Naive thymus-derived CD8-positive, alpha-beta T cell (primary cell): ENCODE data around the gene FOXK2. TPM values are rescaled to one million over a fixed set of nuclear protein-coding genes. Genes with fewer than 3 reads are reported as not detected.

Experiments
- ATAC-seq, 2 donors: fragments of 150-1000 bp; cut with Tn5 transposase in 1 of 2; sonication (Bioruptor Pico), chemical (Tn5 transposase) in 1 of 2; 1 replicate in 1 of 2; 2 replicates in 1 of 2; pipeline ENCODE4 v1.10.0; 2021; ENCODE audit warnings: mild to moderate bottlenecking in 2 of 2, moderate library complexity in 2 of 2
- POLR2A ChIA-PET: fragments of 350-600 bp; sonication (Branson Sonifier 250); formaldehyde crosslinking; loops from one replicate; lab custom pipeline; 2021; ENCODE audit warnings: antibody characterized with exemption; lab: Charles Lee
- DNase-seq, 10 donors: peaks; one replicate each; pipeline versions ENCODE4 v3.0.0 to v3.0.0-alpha.2; 2020 to 2022
- H3K27ac Mint-ChIP-seq, 10 donors: one replicate each; pipeline ENCODE4 v1.8.0; 2020 to 2022; ENCODE audit warnings: mild to moderate bottlenecking in 10 of 10, mixed read lengths in 10 of 10, moderate library complexity in 4 of 10, inconsistent platforms in 1 of 10
- H3K27me3 Mint-ChIP-seq, 5 donors: one replicate each; pipeline ENCODE4 v1.8.0; 2021 to 2022; ENCODE audit warnings: mixed read lengths in 5 of 5
- H3K36me3 Mint-ChIP-seq, 3 donors: one replicate each; pipeline ENCODE4 v1.8.0; 2020 to 2022; ENCODE audit warnings: mixed read lengths in 3 of 3, mild to moderate bottlenecking in 2 of 3, inconsistent platforms in 1 of 3
- H3K4me1 Mint-ChIP-seq, 4 donors: one replicate each; pipeline ENCODE4 v1.8.0; 2021 to 2022; ENCODE audit warnings: mixed read lengths in 4 of 4
- H3K4me3 Mint-ChIP-seq, 10 donors: one replicate each; pipeline ENCODE4 v1.8.0; 2020 to 2022; ENCODE audit warnings: mild to moderate bottlenecking in 10 of 10, mixed read lengths in 10 of 10, moderate library complexity in 6 of 10, inconsistent platforms in 1 of 10
- H3K9me3 Mint-ChIP-seq, 9 donors: one replicate each; pipeline ENCODE4 v1.8.0; 2020 to 2022; ENCODE audit warnings: mixed read lengths in 9 of 9, mild to moderate bottlenecking in 3 of 9, inconsistent platforms in 1 of 9, moderate library complexity in 1 of 9
- polyA plus RNA-seq, 3 donors: library from polyadenylated mRNA; unstranded; fragments of 300-500 nt; fragmentation: Illumina TruSeq; gene quantifications; one replicate each; pipeline ENCODE4 v1.2.3, GENCODE V29; 2021
- total RNA-seq, 8 experiments: library from RNA in 2 of 8; stranded (reverse) in 2 of 8; gene quantifications; one replicate each; pipeline ENCODE4 v1.2.3 and lab custom pipeline; 2021 to 2026

Gene FOXK2
- total and polyA plus RNA-seq, 5 experiments from 2014 or later: 3.2 to 58.4 (median 5.7) TPM

DNA sequence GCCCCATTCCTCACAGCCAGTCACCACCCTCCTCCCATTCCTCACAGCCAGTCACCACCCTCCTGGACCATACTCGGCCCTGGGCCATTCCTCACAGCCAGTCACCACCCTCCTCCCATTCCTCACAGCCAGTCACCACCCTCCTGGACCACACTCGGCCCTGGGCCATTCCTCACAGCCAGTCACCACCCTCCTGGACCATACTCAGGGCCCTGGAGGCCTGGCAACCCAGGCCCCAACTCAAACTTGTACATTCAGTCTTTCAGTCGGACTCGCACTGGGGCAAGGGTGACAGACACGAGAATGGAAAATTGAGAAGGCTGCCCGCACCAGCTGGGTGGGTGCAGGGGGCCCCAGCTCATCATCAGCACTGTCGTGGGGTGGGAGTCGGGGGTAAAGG, 30.4 kb upstream of the FOXK2 start:
- no peak overlapping the region for H3K4me3 Mint-ChIP-seq
- POLR2A ChIA-PET: no interaction called here
- DNase-seq: no peak
- H3K27ac Mint-ChIP-seq: peak overlapping the region in 3 of 10 donors; percentile 20 to 47 (median 31)
- peaks cover 0 to 43% (median 0%) of the 10 kb centered on the region in 3 donors for H3K36me3 Mint-ChIP-seq
- peaks cover 4 to 19% (median 11%) of the 10 kb centered on the region in 4 donors for H3K4me1 Mint-ChIP-seq
- H3K27me3 Mint-ChIP-seq: no peaks in the 10 kb centered on the region
- no peak for ATAC-seq
- H3K9me3 Mint-ChIP-seq: no peaks in the 10 kb centered on the region

DNA sequence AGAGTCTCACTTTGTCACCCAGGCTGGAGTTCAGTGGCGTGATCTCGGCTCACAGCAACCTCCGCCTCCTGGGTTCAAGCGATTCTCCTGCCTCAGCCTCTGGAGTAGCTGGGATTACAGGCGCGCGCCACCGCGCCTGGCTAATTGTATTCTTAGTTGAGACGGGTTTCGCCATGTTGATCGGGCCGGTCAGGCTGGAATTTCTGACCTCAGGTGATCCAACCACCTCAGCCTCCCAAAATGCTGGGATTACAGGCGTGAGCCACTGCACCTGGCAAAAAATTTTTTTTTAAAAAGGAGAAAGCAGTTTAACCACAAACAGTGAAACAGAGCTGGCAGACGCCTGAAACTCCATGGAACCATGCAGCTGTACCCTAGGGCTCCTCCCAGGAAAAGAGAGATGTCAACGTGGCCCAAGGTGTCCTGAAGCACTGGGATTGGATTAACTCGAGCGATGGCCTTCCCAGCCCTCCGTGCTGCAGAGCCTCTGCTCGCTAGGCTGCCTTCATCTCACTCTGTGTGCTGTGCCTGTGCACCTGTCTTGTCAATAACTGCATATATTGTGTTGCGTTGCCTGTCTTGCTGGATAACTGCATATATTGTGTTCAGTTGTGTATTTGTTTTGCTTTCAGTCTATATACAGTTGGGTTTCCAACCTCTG, 29.6 kb upstream of the FOXK2 start:
- POLR2A ChIA-PET: no interaction called here
- H3K4me3 Mint-ChIP-seq: no peak overlapping the region
- no peaks in the 10 kb centered on the region for H3K9me3 Mint-ChIP-seq
- ATAC-seq (no peak), DNase-seq (no peak)
- H3K27ac Mint-ChIP-seq: peak overlapping the region in 3 of 10 donors; percentile 35 to 79 (median 63)
- H3K4me1 Mint-ChIP-seq: peaks cover 9 to 26% (median 19%) of the 10 kb centered on the region in 4 donors
- peaks cover 0 to 35% (median 0%) of the 10 kb centered on the region in 3 donors for H3K36me3 Mint-ChIP-seq
- H3K27me3 Mint-ChIP-seq: no peaks in the 10 kb centered on the region

DNA sequence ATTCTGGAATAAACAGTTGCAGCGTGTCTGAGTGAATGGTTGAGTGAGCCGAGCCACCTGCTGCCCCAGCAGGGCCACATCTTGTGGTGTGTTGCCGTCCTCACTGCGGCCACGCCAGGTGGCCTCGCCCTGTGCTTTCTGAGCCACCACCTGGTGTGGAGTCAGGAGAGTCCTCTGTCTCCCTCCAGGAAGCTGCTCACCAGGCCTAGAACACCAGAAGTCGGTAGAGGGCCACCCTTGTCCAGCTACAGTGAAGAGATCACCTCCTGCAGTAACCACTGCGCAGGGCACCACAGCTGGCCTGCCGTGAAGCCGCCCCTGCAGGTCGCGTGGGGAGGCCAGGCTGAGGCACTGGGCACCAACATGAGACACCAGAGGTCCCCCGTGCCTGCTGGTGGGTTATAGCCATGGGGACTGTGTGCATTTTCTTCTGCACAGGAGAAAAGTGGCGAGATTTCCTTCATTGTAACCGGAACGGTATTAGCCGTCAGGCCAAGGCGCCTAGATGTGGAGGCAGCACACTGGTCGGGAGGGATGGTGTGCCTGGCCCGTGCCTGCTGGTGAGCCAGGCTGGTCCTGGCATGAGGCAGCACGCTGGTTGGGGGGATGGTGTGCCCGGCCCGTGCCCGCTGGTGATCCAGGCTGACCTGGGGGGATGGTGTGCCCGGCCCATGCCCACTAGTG, 28.9 kb upstream of the FOXK2 start:
- Mint-ChIP-seq H3K4me1 (peaks cover 9 to 26% (median 19%) of the 10 kb centered on the region in 4 donors), H3K9me3 (no peaks in the 10 kb centered on the region), H3K36me3 (peaks cover 0 to 28% (median 0%) of the 10 kb centered on the region in 3 donors), H3K27ac (peak overlapping the region in 3 of 10 donors; percentile 35 to 79 (median 63)), H3K4me3 (no peak overlapping the region), H3K27me3 (no peaks in the 10 kb centered on the region)
- ATAC-seq: no peak
- DNase-seq: no peak
- POLR2A ChIA-PET: interaction anchor here (0.6 kb wide), 1 partner anchor 98 kb away, joined by 5 read pairs; no protein-coding TSS in a partner anchor

DNA sequence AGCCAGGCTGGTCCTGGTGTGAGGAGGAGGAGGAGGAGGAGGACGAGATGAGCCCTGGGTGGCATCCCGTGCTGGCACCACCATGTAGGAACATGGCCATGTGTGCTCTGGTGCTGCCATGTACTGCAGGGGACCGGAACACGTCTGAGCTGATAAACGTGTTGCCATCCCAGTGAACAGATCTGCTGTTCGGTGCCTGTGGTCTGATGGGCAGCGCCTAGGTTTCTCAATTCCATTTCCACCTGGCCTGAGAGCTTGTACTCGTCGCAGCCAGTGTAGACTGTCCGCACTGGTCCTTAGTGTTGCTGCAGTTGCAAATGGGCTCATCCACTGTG, 28.4 kb upstream of the FOXK2 start:
- Mint-ChIP-seq H3K4me1 (peaks cover 8 to 21% (median 17%) of the 10 kb centered on the region in 4 donors), H3K36me3 (peaks cover 0 to 26% (median 0%) of the 10 kb centered on the region in 3 donors), H3K27ac (peak overlapping the region in 3 of 10 donors; percentile 19 to 80 (median 67)), H3K9me3 (no peaks in the 10 kb centered on the region), H3K4me3 (no peak overlapping the region), H3K27me3 (no peaks in the 10 kb centered on the region)
- DNase-seq (no peak), ATAC-seq (no peak)
- POLR2A ChIA-PET: interaction anchor here (0.6 kb wide), 1 partner anchor 98 kb away, joined by 5 read pairs; no protein-coding TSS in a partner anchor

DNA sequence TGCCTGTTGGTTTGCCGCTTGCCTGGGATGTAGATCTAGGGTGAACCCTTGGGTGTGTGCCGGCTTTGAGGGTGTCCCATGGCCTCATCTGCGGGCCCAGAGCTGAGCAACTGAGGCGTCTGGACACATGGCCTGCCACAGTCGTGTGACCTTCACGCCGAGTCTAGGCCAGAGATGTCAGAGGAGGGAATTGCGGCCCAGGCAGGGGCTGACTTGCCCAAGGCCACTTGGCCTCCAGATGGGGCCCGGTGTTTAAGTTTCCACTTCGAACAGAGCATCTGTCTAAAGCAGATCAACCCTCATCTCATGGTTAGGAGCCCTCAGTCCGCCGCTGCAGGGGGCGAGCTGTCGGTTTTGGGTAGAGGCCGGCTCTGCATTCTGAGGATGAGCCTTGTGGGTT, 28.0 kb upstream of the FOXK2 start:
- H3K27me3 Mint-ChIP-seq: no peaks in the 10 kb centered on the region
- DNase-seq: no peak
- peaks cover 6 to 17% (median 15%) of the 10 kb centered on the region in 4 donors for H3K4me1 Mint-ChIP-seq
- ATAC-seq: no peak
- peak overlapping the region in 3 of 10 donors; percentile 19 to 80 (median 67) for H3K27ac Mint-ChIP-seq
- H3K36me3 Mint-ChIP-seq: peaks cover 0 to 22% (median 0%) of the 10 kb centered on the region in 3 donors
- H3K9me3 Mint-ChIP-seq: no peaks in the 10 kb centered on the region
- H3K4me3 Mint-ChIP-seq: no peak overlapping the region
- POLR2A ChIA-PET: interaction anchor here (0.6 to 0.7 kb wide), 2 partner anchors 98 to 193 kb away, joined by 4 to 5 read pairs; no protein-coding TSS in a partner anchor

DNA sequence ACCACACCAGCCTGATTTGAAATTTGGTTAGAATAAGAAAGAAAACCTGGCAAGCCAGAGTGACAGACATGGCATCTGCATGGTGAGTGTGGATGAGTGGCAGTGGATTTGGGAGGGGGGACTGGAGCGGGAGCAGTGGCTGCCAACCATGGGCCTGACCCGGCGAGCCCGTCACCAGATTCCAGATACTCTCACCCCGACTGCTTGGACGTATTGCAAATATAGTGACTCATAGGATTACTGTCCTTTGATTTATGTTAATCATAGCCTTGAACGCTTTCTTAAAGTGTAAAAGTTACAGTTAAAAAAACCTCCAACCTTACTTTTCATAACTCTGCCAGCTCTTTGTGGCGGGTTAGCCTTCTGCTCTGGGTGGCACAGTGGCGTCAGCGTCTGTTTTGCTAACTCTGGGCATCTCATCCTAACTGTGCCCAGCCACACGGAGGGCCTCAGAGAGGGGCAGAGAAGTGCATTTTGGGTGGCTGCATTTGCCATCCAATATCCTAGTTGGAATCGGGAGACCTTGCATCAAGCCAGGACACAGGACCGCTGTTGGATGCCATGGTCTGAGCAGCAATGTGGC, 26.8 kb upstream of the FOXK2 start:
- no peaks in the 10 kb centered on the region for H3K27me3 Mint-ChIP-seq
- ATAC-seq (no peak), DNase-seq (no peak)
- no peak overlapping the region for H3K4me3 Mint-ChIP-seq
- peaks cover 7 to 22% (median 17%) of the 10 kb centered on the region in 4 donors for H3K4me1 Mint-ChIP-seq
- POLR2A ChIA-PET: interaction anchor here (0.6 kb wide), 3 partner anchors 10 to 116 kb away, joined by 4 to 5 read pairs (median 5); no protein-coding TSS in a partner anchor
- H3K36me3 Mint-ChIP-seq: peaks cover 0 to 10% (median 0%) of the 10 kb centered on the region in 3 donors
- H3K9me3 Mint-ChIP-seq: no peaks in the 10 kb centered on the region
- peak overlapping the region in 2 of 10 donors; percentile 62 to 87 for H3K27ac Mint-ChIP-seq

DNA sequence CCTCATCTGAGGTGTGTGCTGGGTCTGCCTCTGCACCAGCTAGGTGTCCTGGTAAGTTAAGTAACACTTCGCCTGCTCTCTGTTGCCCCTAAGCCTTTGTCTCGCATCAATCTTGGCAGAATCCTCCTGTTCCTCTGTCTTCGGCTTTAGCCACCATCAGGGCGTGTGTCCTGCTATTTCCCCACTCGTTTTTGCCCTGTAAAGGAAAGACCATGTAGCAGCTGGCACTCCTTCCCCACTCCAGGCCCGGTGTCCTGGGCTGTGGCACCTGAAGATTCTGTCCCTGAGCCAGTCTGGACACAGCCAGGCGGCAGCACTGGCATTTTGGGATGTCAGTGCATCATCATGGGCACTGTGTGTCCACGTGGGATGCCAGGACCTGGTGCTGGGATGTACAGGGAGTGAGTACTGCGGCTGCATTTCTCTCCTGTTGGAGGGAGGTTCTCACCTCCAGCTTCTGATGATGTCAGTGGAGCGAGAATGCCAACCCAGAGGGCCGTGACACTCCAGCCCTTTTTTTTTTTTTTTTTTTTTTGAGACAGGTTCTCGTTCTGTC, 26.2 kb upstream of the FOXK2 start:
- POLR2A ChIA-PET: interaction anchor here (0.6 kb wide), 2 partner anchors 9 to 116 kb away, joined by 5 read pairs; no protein-coding TSS in a partner anchor
- no peak overlapping the region for H3K4me3 Mint-ChIP-seq
- H3K27ac Mint-ChIP-seq: peak overlapping the region in 3 of 10 donors; percentile 9 to 98 (median 87)
- no peaks in the 10 kb centered on the region for H3K27me3 Mint-ChIP-seq
- ATAC-seq (no peak), DNase-seq (no peak)
- H3K36me3 Mint-ChIP-seq: peaks cover 0 to 6% (median 0%) of the 10 kb centered on the region in 3 donors
- no peaks in the 10 kb centered on the region for H3K9me3 Mint-ChIP-seq
- H3K4me1 Mint-ChIP-seq: peaks cover 10 to 27% (median 22%) of the 10 kb centered on the region in 4 donors

DNA sequence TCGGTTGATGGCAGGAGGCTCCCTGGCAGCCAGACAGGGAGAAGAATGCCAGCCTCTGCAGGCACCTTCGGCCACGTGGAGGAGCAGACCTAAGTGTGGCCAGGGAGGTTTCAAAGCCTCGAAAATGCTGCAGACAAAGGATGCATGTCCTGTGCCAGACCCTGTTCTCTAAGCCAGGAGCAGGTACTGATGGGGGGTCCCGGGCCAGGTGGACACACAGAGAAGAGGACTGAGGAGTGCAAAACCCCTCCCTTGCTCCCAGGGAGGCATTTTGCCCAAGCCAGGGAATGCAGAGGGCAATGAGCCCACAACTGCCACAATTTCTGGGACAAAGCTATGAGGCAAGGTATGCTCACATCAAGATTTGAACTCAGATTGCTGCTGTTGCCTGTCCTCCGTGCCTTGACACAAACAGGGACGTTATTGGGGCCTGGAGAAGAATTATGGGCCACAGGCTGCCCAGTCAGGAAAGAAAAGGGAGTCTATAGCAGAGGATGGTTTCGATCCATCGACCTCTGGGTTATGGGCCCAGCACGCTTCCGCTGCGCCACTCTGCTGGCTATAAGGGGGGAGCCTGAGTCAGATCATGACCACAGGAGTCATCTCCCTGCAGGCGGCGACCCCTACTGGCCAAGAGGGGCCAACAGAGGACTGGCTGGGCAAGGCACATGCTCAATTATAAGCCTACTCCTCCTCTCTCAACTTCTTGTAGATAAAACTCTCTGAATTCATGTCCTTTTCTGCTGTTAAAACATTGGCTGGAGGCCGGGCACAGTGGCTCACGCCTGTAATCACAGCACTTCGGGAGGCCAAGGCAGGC, 25.1 kb upstream of the FOXK2 start:
- peaks cover 10 to 29% (median 25%) of the 10 kb centered on the region in 4 donors for H3K4me1 Mint-ChIP-seq
- H3K36me3 Mint-ChIP-seq: no peaks in the 10 kb centered on the region
- no peaks in the 10 kb centered on the region for H3K27me3 Mint-ChIP-seq
- DNase-seq: peak; percentile 68 to 93 (median 88)
- H3K4me3 Mint-ChIP-seq: peak overlapping the region in 9 of 10 donors; percentile 44 to 86 (median 67)
- H3K9me3 Mint-ChIP-seq: no peaks in the 10 kb centered on the region
- H3K27ac Mint-ChIP-seq: peak overlapping the region; percentile 55 to 98 (median 89)
- POLR2A ChIA-PET: interaction anchor here (0.6 to 2.4 kb wide), 2 partner anchors 36 to 60 kb away, joined by 6 to 12 read pairs; partner anchors contain the start of gene NARF
- peak; percentile 58 to 75 for ATAC-seq

DNA sequence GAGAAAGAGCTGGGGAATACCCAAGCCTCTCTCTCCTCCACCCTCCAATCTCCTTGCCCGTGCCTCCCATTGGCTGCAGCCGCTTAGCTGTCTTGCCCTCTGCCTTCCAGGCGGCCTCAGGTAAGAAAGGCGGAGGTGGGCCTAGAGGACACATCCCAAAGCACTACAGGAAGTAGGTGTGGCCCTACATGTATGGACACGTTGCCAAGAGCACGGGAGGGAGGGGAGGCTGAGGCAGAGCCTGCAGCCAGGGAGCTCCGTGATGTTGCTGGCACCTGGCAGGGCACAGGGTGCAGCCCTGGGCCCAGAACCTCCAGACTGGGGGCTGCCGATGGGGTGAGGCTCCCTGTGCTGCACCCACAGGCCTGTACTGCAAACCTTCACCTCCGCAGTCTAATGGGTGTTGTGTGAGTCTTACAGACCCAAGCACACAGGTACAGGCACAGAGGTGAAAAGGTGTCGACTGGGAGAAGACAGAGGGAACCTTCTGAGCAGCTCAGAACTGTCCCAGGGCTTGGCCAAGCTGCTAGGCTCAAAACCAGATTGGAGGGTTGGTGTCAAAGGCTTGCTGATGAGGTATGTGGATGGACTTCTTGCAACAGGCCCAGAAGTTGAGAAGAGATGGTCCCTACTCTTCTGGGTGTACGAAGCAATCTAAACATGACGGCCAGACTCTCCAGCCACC, 23.5 kb upstream of the FOXK2 start:
- ATAC-seq (no peak), DNase-seq (peak in 1 of 10 donors; percentile 1)
- H3K4me3 Mint-ChIP-seq: peak overlapping the region; percentile 64 to 87 (median 74)
- no peaks in the 10 kb centered on the region for H3K36me3 Mint-ChIP-seq
- H3K27me3 Mint-ChIP-seq: no peaks in the 10 kb centered on the region
- POLR2A ChIA-PET: interaction anchor here (0.6 to 2.4 kb wide), 5 partner anchors 23 to 394 kb away, joined by 3 to 12 read pairs (median 5); partner anchors contain the start of genes FOXK2 and NARF
- peak overlapping the region in 8 of 10 donors; percentile 66 to 92 (median 84) for H3K27ac Mint-ChIP-seq
- peaks cover 10 to 29% (median 25%) of the 10 kb centered on the region in 4 donors for H3K4me1 Mint-ChIP-seq
- no peaks in the 10 kb centered on the region for H3K9me3 Mint-ChIP-seq

DNA sequence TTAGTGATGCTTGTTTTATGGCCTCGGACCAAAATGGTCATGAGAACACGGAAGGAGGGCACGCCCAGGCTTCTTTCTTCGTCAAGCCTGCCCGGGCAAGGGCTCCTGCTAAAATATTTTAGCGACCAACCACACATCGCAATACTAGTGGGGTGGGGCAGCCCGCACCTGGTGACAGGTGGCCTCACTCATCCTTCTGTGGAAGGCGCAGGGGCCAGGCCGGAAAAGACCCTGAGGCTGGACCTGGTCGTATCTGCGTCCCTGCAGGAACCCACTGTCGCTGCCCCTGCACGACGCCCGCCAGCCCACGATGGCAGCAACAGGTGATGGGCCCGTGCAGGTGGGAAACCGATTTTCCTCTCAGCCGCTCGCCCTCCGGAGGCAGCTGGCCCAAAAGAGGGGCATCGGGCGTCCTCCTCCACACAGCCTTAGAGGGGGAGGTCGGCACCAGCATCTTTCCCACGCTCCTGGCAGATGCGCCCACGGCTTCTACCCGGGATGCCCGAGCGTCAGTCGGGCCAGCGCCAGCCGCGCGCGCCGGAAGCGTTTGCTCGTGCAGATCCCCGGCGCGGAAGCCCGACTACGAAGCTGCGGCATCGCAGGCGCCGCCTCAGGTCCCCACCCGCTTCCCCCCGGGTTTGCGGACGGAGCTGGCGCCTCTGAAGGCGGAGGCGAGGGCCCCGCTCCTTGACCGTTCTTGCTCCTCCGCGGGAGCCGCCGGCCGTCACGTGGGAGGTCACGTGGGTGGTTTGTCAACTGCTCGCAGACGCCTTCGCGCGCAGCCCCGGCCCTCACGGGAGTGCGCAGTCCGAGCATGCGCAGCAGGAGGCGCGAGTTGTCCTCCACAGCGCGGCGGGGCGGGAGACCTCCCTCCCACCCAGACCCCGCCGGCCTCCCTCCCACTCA, 22.8 kb upstream of the FOXK2 start:
- POLR2A ChIA-PET: interaction anchor here (0.5 to 4.8 kb wide), 12 partner anchors 22 to 566 kb away, joined by 3 to 42 read pairs (median 3); partner anchors contain the start of genes FOXK2 and NARF
- DNase-seq (peak; percentile 73 to 93 (median 87)), ATAC-seq (peak; percentile 75 to 76)
- no peaks in the 10 kb centered on the region for H3K36me3 Mint-ChIP-seq
- H3K27me3 Mint-ChIP-seq: no peaks in the 10 kb centered on the region
- peak overlapping the region in 8 of 10 donors; percentile 75 to 92 (median 88) for H3K27ac Mint-ChIP-seq
- no peaks in the 10 kb centered on the region for H3K9me3 Mint-ChIP-seq
- H3K4me1 Mint-ChIP-seq: peaks cover 10 to 29% (median 25%) of the 10 kb centered on the region in 4 donors
- peak overlapping the region; percentile 64 to 87 (median 74) for H3K4me3 Mint-ChIP-seq
